Psoas muscle (tissue), 8 donors: ENCODE measurements around the gene MRPL43. TPM values are rescaled to one million over a fixed set of nuclear protein-coding genes. Genes with fewer than 3 reads are reported as not detected.
A peak's percentile ranks its signal among the peaks of the same experiment; 100 is the strongest.

Experiments used
- ATAC-seq, 4 donors: fragments of 200-7000 bp; cut with Tn5 transposase; one replicate each; pipeline ENCODE4 v1.9.1; 2020; ENCODE audit warnings: moderate library complexity in 3 of 4, mild to moderate bottlenecking in 2 of 4
- DNase-seq, 2 donors: peaks; one replicate each; pipeline ENCODE4 v3.0.0-alpha.2; 2020
- H3K27ac ChIP-seq: fragments of 200-600 bp; one replicate; pipeline ENCODE4 v1.8.0; 2022
- H3K27me3 ChIP-seq, 3 donors: fragments of 200-600 bp in 1 of 3; one replicate each; pipeline versions ENCODE4 v1.6.1 to v1.8.0; 2013 to 2022; ENCODE audit warnings: low read length in 2 of 3, mild to moderate bottlenecking in 2 of 3, moderate library complexity in 1 of 3; ENCODE audit not compliant: insufficient read depth in 3 of 3
- H3K36me3 ChIP-seq, 2 donors: fragments of 200-600 bp in 1 of 2; one replicate each; pipeline versions ENCODE4 v1.6.1 to v1.8.0; 2013 to 2022; ENCODE audit warnings: low read depth in 1 of 2, mild to moderate bottlenecking in 1 of 2, moderate library complexity in 1 of 2; ENCODE audit not compliant: insufficient read depth in 1 of 2
- H3K4me1 ChIP-seq: fragments of 200-600 bp; one replicate; pipeline ENCODE4 v1.8.0; 2022
- H3K4me3 ChIP-seq: fragments of 200-600 bp; one replicate; pipeline ENCODE4 v1.8.0; 2022; ENCODE audit warnings: mild to moderate bottlenecking
- H3K9me3 ChIP-seq: fragments of 200-600 bp; one replicate; pipeline ENCODE4 v1.8.0; 2022
- WGBS, 3 donors: extraction: QIAGEN DNeasy Blood & Tissue Kit; methylation state at CpG; one replicate each; pipeline versions ENCODE4 v1.1.6 to v1.1.7; 2013; 5-methylcytosine and 5-hydroxymethylcytosine counted together
- intact Hi-C, 2 donors: fragments of 100-400 bp; cut with DNase I; formaldehyde crosslinking; loops; one replicate each; pipeline versions ENCODE4 v1.11.0 to v1.14.2; 2022
- polyA plus RNA-seq, 3 donors: library from polyadenylated mRNA; stranded (reverse); fragments of 200-250 nt; gene quantifications; one replicate each; pipeline ENCODE4 v1.2.3, GENCODE V29; 2013
- total RNA-seq, 4 donors: library from RNA; stranded (reverse); fragmentation: NEBNext Ultra II Directional in 2 of 4; extraction: Animal tissue kit (Norgen Biotek cat#: 25700) in 2 of 4; gene quantifications; one replicate each; pipeline versions ENCODE4 v1.2.1 to v1.2.4, GENCODE V29; 2021 to 2023
- TF ChIP-seq, protein P1 (sequence below): fragments of 200-600 bp; IDR thresholded peaks from one replicate; pipeline ENCODE4 v1.8.0; 2022; ENCODE audit warnings: antibody characterized with exemption
- donor health status: healthy with polysubstance abuse.
- donor health status: DM: no; HTN: no; CAD: no; lungs with moderate emphysema.
- donor health status: Bipolar disorder and iron deficiency.
- donor health status: healthy.
- donor health status: DM: yes; HTN: yes; CAD: no.
- donor health status: DM: no; HTN: no; CAD: no.
- donor health status: DM: no; HTN: no; CAD: no.
- donor health status: DM: yes; HTN: yes; CAD: no.

Gene MRPL43
- total and polyA plus RNA-seq, 7 donors, result 56.6 to 159 (median 90.1) TPM

DNA sequence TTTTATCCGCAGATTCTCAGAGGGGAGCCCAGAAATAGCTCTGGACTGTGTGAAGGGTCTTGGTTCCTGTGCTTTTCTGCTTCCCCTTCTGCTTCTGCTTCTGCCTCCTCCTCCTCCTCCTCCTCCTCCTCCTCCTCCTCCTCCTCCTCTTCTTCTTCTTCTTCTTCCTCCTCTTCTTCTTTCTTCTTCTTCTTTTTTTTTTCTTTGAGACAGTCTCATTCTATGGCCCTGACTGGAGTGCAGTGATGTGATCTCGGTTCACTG, 32.1 kb upstream of the MRPL43 start:
- Histone ChIP-seq H3K9me3 (no peaks in the 10 kb centered on the region), H3K27me3 (peaks cover 0 to 13% (median 5%) of the 10 kb centered on the region in 3 donors), H3K27ac (no peak overlapping the region), H3K36me3 (no peaks in the 10 kb centered on the region), H3K4me3 (no peak overlapping the region), H3K4me1 (no peaks in the 10 kb centered on the region)
- intact Hi-C loops, result loop anchor here (10.0 kb wide), 2 partner anchors 55 to 455 kb away; partner anchors contain the start of gene SEMA4G (in 1 of the 2)
- WGBS, 3 donors, result 46 to 55% (median 54%) methylated on average over 2 of the region's 2 CpGs
- DNase-seq (no peak), ATAC-seq (no peak)
- TF ChIP-seq, protein P1, sequence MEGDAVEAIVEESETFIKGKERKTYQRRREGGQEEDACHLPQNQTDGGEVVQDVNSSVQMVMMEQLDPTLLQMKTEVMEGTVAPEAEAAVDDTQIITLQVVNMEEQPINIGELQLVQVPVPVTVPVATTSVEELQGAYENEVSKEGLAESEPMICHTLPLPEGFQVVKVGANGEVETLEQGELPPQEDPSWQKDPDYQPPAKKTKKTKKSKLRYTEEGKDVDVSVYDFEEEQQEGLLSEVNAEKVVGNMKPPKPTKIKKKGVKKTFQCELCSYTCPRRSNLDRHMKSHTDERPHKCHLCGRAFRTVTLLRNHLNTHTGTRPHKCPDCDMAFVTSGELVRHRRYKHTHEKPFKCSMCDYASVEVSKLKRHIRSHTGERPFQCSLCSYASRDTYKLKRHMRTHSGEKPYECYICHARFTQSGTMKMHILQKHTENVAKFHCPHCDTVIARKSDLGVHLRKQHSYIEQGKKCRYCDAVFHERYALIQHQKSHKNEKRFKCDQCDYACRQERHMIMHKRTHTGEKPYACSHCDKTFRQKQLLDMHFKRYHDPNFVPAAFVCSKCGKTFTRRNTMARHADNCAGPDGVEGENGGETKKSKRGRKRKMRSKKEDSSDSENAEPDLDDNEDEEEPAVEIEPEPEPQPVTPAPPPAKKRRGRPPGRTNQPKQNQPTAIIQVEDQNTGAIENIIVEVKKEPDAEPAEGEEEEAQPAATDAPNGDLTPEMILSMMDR, result no peak

DNA sequence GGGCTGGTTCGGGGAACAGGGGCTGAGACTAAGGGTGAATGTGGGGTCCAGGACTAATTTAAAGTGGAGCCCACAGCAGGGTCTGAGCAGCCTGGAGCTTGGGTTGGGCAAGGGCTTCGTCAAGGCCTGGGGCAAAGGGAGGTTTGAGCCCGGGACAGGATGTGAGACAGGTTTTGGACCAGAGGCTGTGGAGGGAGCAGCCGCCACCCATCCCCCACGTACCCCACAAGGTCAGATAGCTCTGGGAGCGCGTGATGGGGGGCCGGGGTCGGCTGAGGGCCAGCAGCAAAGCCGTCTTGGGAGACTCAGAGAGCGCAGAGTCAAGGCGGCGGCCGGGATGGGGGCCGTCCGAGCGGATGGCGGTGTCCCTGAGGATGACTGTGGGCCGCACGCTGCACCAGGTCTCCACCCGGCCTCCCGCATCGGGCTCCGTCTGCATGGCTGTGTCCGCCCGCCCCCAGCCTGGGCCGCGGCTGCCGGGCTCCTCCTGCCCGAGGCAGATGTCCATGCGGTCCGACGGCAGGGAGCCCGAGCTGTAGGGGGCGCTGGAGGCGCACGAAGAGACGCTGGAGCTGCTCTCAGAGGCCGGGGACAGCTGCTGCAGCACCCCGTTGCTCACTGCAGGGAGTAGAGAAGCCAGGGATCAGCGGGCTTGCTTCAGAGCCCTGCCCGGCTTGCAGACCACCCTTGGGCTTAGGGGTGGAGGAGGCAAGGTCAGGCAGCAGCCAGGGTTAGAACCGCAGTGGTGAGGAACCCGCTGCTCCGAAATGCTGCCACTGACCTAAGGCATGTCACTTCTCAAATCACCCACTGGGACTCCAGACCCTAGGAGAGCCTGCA, 31.5 kb upstream of the MRPL43 start:
- H3K27ac ChIP-seq, result no peak overlapping the region
- peaks cover 0 to 13% (median 5%) of the 10 kb centered on the region in 3 donors for H3K27me3 ChIP-seq
- H3K36me3 ChIP-seq, result no peaks in the 10 kb centered on the region
- peak; percentile 80 to 86 for DNase-seq
- intact Hi-C loops, result loop anchor here (10.0 kb wide), 2 partner anchors 54 to 454 kb away; partner anchors contain the start of gene SEMA4G (in 1 of the 2)
- peak; percentile 42 to 68 (median 48) for ATAC-seq
- TF ChIP-seq, protein P1, result peak; percentile 59
- H3K4me3 ChIP-seq, result no peak overlapping the region
- 21 to 23% (median 23%) methylated on average over 38 to 45 of the region's 45 CpGs for WGBS, 3 donors
- no peaks in the 10 kb centered on the region for H3K4me1 ChIP-seq
- H3K9me3 ChIP-seq, result no peaks in the 10 kb centered on the region

DNA sequence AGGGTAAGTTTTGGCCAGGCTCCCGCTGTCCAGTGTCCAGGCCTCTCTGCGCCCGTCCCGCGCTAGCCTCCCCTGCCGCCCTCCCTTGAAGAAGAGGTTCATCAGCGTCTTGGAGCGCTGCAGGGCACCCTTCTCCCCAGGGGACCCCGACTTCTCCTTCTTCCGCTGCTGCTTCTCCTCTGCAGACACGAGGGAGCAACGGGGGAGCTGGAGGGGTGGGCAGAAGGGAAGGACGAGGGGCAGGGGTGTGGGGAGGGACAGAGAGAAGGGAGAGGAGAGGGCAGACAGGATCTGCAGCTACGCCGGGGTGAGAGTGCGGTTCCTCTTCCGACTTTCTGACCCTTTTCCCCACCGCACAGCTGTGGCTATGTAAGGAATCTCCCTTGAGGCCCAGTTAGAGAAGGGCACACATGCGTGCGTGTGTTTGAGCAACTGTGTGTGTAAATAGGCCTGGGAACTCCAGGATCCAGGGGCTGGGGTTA, 30.9 kb upstream of the MRPL43 start:
- H3K27ac ChIP-seq, result no peak overlapping the region
- ATAC-seq, result no peak

GRCh38 chr10:101016814-101017213, 29.5 kb upstream of the MRPL43 start:
- TF ChIP-seq, protein P1, result no peak
- no peaks in the 10 kb centered on the region for H3K36me3 ChIP-seq
- H3K9me3 ChIP-seq, result no peaks in the 10 kb centered on the region
- no peak overlapping the region for H3K27ac ChIP-seq
- 69 to 81% (median 72%) methylated on average over 3 to 5 of the region's 5 CpGs for WGBS, 3 donors
- no peak overlapping the region for H3K4me3 ChIP-seq
- ATAC-seq (no peak), DNase-seq (no peak)
- intact Hi-C loops, result loop anchor here (10.0 kb wide), 2 partner anchors 52 to 452 kb away; partner anchors contain the start of gene SEMA4G (in 1 of the 2)
- peaks cover 0 to 13% (median 5%) of the 10 kb centered on the region in 3 donors for H3K27me3 ChIP-seq
- H3K4me1 ChIP-seq, result peaks cover 6% of the 10 kb centered on the region

More for the DNA sequence above, 30.9 kb upstream of the MRPL43 start:
- peaks cover 3% of the 10 kb centered on the region for H3K4me1 ChIP-seq
- TF ChIP-seq, protein P1, result no peak
- no peaks in the 10 kb centered on the region for H3K9me3 ChIP-seq
- intact Hi-C loops, result loop anchor here (10.0 kb wide), 2 partner anchors 53 to 453 kb away; partner anchors contain the start of gene SEMA4G (in 1 of the 2)
- DNase-seq, result no peak
- peaks cover 0 to 13% (median 5%) of the 10 kb centered on the region in 3 donors for H3K27me3 ChIP-seq
- WGBS, 3 donors, result 56 to 67% (median 61%) methylated on average over 18 to 20 of the region's 20 CpGs
- no peak overlapping the region for H3K4me3 ChIP-seq
- H3K36me3 ChIP-seq, result no peaks in the 10 kb centered on the region
